ENCODE data around the gene PEX11G.

PEX11G gene

GRCh38 chr19:7429638-7430282, 59.1 kb downstream of the PEX11G start:
- DNase-seq (ENCODE audit: low spot score), result no peak

DNA sequence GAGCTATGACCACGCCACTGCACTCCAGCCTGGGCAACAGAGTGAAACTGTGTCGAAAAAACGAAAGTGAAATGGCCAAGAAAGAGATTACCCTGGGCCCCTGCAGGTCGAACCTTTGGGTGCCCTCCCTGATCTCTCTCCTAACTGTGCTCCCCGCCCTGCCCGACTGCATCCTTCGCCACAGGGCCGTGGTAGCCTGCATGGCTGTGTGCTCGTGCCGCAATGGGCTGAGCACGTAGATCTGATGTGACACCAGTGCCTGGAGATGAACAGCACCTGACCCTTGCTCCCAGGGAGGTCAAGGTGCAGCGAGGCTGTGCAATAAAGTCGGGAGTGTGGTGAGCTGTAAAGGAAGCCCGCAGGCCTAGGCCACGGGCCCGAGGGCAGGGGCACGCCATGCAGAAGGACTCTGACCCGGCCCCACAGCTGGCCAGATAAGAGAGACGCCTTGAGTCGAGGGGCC, 60.2 kb downstream of the PEX11G start:
- no peak for DNase-seq (ENCODE audit: low spot score)

DNA sequence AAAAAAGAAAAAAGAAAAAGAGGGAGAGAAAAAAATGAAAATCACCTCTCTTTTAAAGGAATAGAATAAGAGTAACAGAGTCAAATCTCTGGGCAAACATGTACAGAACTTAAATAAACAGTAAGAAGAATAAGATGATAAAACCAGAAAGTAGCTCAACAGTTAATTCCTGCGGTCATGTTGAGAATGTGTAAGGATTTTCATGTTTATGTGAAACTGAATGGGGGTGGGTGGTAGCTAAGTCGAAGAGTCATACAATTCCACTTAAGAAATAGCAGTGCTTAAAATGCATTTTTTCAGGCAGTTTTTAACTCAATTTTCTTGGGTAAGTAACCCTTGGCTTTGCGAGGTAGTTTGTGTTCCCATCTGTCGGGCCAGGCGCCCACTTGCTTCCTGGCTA, 60.9 kb downstream of the PEX11G start:
- no peak for DNase-seq (ENCODE audit: low spot score)

DNA sequence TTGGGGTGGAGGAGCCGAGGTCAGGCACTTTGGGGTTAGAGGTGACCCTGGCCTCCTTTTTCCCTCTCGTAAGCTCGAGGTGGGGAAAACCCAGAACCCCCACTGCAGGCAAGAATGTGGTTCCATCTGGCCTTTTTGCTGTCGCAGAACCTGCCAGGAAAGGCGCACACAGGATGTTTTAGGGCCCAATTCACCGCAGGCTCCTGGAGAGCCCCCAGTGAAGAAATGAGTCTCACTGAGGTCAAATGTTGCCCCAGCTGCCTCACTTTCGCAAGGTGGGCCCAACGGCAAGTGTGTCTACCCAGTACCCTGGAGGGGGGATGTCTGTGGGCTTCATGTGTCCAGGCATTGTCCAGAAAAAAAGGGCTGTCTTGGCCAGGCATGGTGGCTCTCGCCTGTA, 61.8 kb downstream of the PEX11G start:
- no peak for DNase-seq (ENCODE audit: low spot score)
